NCI-H2029 treated with DMSO at 0.1 percent for 48 hours (cell line): ENCODE measurements around the gene MAPKAPK5.
"Not testable (repeated sequence)": the region's sequence is repeated elsewhere in the genome, so short reads cannot be mapped to it uniquely, and the experiment has no call there.

Source experiments
- DNase-seq: peaks from one replicate; lab custom pipeline; 2025; lab: John Stamatoyannopoulos, UW

Gene MAPKAPK5

GRCh38 chr12:111886662-111887545 lies 44.9 kb downstream of the MAPKAPK5 start:
- DNase-seq = no peak

DNA sequence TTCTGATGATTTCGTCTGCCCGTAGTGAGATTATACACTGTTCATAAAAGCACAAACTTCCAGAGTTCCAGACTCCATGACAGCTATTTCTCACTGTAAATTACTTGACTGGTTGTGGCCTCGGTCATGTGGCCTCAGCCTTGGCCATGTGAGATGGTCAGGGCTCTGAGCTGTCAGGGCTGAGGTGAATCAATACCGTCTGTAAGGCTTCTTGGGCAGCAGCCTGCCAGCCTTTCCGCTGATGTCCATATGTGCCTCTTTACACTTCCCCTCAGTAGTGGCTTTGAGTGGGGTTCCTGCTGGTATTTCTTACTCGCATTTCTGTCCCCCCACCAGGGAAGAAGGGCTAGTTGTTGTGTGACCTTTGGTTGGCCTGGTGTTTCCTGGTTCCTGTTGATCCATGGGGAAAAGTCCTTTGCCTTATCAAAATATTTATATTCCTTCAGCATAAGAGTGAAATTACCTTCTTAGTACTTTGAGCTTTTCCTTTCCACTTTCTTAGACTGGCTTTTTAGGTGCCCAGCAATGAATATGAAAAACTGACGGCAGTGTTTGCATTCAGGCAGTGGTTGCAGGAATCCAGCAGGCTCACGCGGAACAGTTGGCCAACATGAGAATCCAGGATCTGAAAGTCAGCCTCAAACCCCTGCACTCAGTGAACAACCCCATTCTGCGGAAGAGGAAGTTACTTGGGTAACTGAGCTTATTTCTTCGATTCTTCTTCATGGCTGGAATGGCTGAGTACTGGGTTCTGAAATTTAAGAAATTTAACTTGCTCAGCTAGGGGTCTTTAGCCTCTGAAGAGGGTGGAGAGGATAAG lies 46.1 kb downstream of the MAPKAPK5 start:
- DNase-seq = no peak

GRCh38 chr12:111893287-111893686 lies 51.3 kb downstream of the MAPKAPK5 start:
- no peak for DNase-seq

GRCh38 chr12:111894556-111894955 lies 52.5 kb downstream of the MAPKAPK5 start:
- DNase-seq = no peak

GRCh38 chr12:111901182-111901581 lies 59.2 kb downstream of the MAPKAPK5 start:
- DNase-seq = no peak

GRCh38 chr12:111904446-111904975 lies 62.5 kb downstream of the MAPKAPK5 start:
- DNase-seq = no peak

DNA sequence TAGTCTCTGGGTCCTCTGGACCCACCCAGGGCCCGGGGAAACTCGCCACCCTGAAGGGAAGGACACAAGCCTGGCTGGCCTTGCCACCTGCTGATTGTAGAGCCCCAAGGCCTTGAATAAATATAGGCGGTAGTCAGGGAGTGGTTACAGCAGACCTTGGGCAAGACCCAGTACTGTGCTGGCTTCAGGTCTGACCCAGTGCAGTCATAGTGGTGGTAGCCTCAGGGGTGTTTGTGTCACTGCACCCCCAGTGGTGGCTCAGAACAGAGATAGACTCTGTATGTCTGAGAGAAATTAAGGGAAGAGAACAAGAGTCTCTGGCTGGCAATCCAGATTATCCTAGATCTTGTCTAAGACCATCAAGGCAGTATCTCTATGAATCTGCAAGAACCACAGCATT lies 63.5 kb downstream of the MAPKAPK5 start:
- DNase-seq = no peak

GRCh38 chr12:111907740-111908139 lies 65.7 kb downstream of the MAPKAPK5 start:
- no peak for DNase-seq

GRCh38 chr12:111925171-111925570 lies 83.1 kb downstream of the MAPKAPK5 start:
- DNase-seq = no peak

DNA sequence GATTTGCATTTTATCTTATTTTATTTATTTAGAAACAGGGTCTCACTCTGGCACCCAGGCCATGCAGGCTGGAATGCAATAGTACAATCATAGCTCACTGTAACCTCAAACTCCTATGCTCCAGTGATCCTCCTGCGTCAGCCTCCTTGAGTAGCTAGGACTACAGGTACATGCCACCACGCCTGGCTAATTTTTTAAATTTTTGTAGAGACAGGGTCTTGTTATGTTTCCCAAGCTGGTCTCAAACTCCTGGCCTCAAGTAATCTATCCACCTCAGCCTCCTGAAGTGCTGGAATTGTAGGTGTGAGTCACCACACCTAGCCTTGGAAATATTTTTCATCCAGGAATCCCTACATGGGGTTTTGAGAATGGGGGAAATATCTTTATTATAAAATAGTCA lies 84.6 kb downstream of the MAPKAPK5 start:
- DNase-seq = no peak

GRCh38 chr12:111927346-111927745 lies 85.3 kb downstream of the MAPKAPK5 start:
- DNase-seq = no peak

DNA sequence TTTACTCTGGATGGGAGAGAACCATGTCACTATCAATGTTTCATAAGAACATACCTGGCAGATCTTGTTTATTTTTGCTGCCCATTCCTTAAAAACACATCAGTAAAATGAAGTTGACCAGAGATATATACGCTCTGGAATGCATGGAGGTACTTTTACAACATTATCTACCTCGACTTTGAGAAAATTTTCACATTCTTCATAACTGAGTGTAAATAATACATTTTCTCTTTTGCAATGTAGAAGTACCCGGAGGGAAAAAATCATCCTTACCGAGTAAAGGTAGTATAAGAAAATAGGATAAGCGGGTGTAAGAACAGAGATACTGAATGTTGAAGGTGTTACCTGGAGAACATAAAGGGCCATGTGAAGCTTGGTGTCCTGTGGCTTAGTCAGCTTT lies 90.2 kb downstream of the MAPKAPK5 start:
- no peak for DNase-seq

- no peak for DNase-seq
Observed at GRCh38 chr12:111936869-111937268, 94.8 kb downstream of the MAPKAPK5 start.

DNA sequence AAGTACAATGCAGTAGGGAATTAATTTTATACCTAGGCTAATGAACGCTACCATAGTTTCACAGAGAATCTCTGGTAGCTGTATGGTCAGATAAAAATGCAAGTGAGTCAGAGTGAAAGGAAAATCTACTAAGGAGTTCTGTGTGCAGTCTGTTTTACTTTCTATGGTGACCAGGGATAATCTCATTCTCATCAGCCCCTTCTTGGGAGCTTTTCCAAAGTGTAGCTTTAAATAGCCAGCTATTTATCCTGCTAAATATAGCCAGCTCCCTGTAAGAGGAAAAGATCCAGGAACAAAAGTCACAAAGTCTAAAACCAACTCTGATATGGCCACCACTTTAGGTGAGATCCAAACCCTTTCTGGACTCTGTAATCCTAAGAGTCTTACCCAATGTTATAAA lies 95.4 kb downstream of the MAPKAPK5 start:
- DNase-seq = no peak

DNA sequence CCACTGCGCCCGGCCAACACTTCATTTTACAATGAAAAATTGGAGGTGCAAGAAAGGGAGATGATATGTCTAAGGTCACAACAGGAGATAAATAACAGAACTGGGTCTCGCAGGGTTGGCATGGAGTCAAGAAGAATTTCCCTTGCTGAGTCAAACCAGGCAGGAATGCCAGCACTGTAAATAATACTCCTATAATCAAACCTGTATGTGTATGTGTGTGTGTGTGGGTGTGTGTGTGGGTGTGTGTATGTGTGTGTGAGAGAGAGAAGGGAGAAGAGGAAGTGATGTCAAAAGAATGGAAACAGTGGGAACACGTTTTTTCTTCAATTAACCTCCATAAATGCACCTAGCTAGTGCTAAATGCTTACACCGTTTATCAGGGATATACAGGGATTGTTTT lies 100.5 kb downstream of the MAPKAPK5 start:
- no peak for DNase-seq

GRCh38 chr12:111943929-111944328 lies 101.9 kb downstream of the MAPKAPK5 start:
- no peak for DNase-seq

DNA sequence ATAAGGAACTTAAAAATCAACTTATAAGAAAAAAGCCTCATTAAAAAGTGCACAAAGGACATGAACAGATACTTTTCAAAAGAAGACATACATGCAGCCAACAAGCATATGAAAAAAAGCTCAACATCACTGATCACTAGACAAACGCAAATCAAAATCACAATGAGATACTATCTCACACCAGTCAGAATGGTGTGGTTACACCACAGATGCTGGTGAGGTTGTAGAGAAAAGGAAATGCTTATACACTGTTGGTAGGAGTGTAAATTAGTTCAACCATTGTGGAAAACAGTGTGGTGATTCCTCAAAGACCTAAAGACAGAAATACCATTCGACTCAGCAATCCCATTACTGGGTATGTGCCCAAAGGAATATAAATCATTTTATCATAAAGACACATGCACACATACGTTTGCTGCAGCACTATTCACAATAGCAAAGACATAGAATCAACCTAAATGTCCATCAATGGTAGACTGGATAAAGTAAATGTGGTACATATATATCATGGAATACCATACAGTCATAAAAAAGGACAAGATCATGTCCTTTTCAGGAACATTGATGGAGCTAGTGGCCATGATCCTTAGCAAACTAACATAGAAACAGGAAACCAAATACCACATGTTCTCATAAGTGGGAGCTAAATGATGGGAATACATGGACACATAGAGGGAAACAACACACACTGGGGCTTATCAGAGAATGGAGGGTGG lies 109.1 kb downstream of the MAPKAPK5 start:
- not testable (repeated sequence) for DNase-seq
